HepG2 (cell line): ENCODE measurements around the gene ITGB5. TPM values are rescaled to one million over a fixed set of nuclear protein-coding genes. Genes with fewer than 3 reads are reported as not detected.
A peak's percentile ranks its signal among the peaks of the same experiment; 100 is the strongest.

Experiments used
- ATAC-seq: fragments of 200-7000 bp; cut with Tn5 transposase; 3 replicates; pipeline ENCODE4 v1.9.1; 2020; ENCODE audit warnings: mild to moderate bottlenecking, moderate library complexity
- BruUV-seq: library from RNA; stranded (reverse); fragments of 400-500 nt; replicated peaks from 2 replicates; lab custom pipeline; 2021; lab: Mats Ljungman, UMichigan
- CTCF ChIA-PET: fragments of 300-600 bp; formaldehyde crosslinking; extraction: SDS; loops from one replicate; lab custom pipeline; 2021; ENCODE audit warnings: low total read pairs, inconsistent platforms, low intra/inter-chr PET ratio; lab: Yijun Ruan, JAX
- POLR2A ChIA-PET: fragments of 350-600 bp; sonication (Branson Sonifier 250); formaldehyde crosslinking; loops from one replicate; lab custom pipeline; 2020; ENCODE audit warnings: antibody characterized with exemption, inconsistent platforms; lab: Yijun Ruan, JAX
- DNase-seq: peaks from one replicate; pipeline ENCODE4 v3.0.0-alpha.2; 2015; ENCODE audit warnings: low spot score
- FAIRE-seq: peaks from 3 replicates; lab custom pipeline; 2011; peaks lifted over from hg19 to GRCh38; lab: Jason Lieb, UNC
- H2AFZ ChIP-seq: one replicate; pipeline ENCODE4 v1.6.1; 2011; ENCODE audit warnings: low read length, inconsistent platforms
- H3K27ac ChIP-seq: fragments of 300-600 bp; 3 replicates; pipeline ENCODE4 v1.8.0; 2011; ENCODE audit warnings: mixed run types, mild to moderate bottlenecking, mixed read lengths, low read length, inconsistent platforms; ENCODE audit not compliant: insufficient read depth; ENCODE audit errors: extremely low read length
- H3K27me3 ChIP-seq, 2 experiments: fragments of 200-600 bp in 1 of 2; 2 replicates in 1 of 2; 3 replicates in 1 of 2; pipeline versions ENCODE4 v1.6.0 to v1.8.0; 2011; ENCODE audit warnings: low read length in 2 of 2, mild to moderate bottlenecking in 2 of 2, moderate library complexity in 2 of 2, inconsistent platforms in 1 of 2; ENCODE audit not compliant: insufficient read depth in 2 of 2, control insufficient read depth in 1 of 2
- H3K36me3 ChIP-seq, 2 experiments: fragments of 200-600 bp in 1 of 2; replicated peaks in 1 of 2; 2 replicates in 1 of 2; 3 replicates in 1 of 2; pipeline versions ENCODE4 v1.5.1 to v1.8.0; 2011; ENCODE audit warnings: low read length in 2 of 2, inconsistent platforms in 1 of 2; ENCODE audit not compliant: insufficient read depth in 2 of 2, control insufficient read depth in 1 of 2
- H3K4me1 ChIP-seq: 2 replicates; pipeline ENCODE4 v1.5.1; 2012; ENCODE audit warnings: low read length, inconsistent platforms; ENCODE audit not compliant: insufficient read depth
- H3K4me2 ChIP-seq: 2 replicates; pipeline ENCODE4 v1.6.0; 2011; ENCODE audit warnings: low read depth, low read length, inconsistent platforms
- H3K4me3 ChIP-seq, 3 experiments: fragments of 200-600 bp in 1 of 3; sonication (generic), shearing (Covaris generic) in 1 of 3; replicated peaks in 1 of 3; 2 replicates each; pipeline ENCODE4 v1.5.1; 2011 to 2016; ENCODE audit warnings: low read length in 3 of 3, inconsistent platforms in 2 of 3, low read depth in 2 of 3, mild to moderate bottlenecking in 2 of 3, control low read depth in 1 of 3, mixed read lengths in 1 of 3; ENCODE audit not compliant: insufficient read depth in 1 of 3
- H3K79me2 ChIP-seq: one replicate; pipeline ENCODE4 v1.6.1; 2011; ENCODE audit warnings: low read length, inconsistent platforms; ENCODE audit not compliant: insufficient read depth
- H3K9ac ChIP-seq: 2 replicates; pipeline ENCODE4 v1.6.0; 2011; ENCODE audit warnings: mild to moderate bottlenecking, low read depth, low read length, inconsistent platforms; ENCODE audit not compliant: insufficient read depth
- H3K9me3 ChIP-seq: 2 replicates; pipeline ENCODE4 v1.5.1; 2012; ENCODE audit warnings: mild to moderate bottlenecking, low read length
- H4K20me1 ChIP-seq: 2 replicates; pipeline ENCODE4 v1.6.0; 2011; ENCODE audit warnings: inconsistent platforms, mild to moderate bottlenecking, low read length, moderate library complexity; ENCODE audit not compliant: insufficient read depth
- AGO2 ChIP-seq: fragments of 200-400 bp; formaldehyde crosslinking; optimal IDR thresholded peaks from 2 replicates; pipeline ENCODE3; 2017; ENCODE audit warnings: mild to moderate bottlenecking, low read depth, low read length, moderate library complexity
- CBX1 ChIP-seq: IDR thresholded peaks from one replicate; pipeline ENCODE4 v1.6.1; 2016; ENCODE audit warnings: antibody characterized with exemption, low read depth
- GATAD1 ChIP-seq: IDR thresholded peaks from 2 replicates; pipeline ENCODE4 v1.6.1; 2016; ENCODE audit warnings: missing genetic modification reagents, missing compliant biosample characterization
- IKZF1 ChIP-seq: fragments of 450-650 bp; IDR thresholded peaks from 2 replicates; pipeline ENCODE4 v1.7.1; 2016
- NCOR1 ChIP-seq: fragments of 200-600 bp; sonication (generic); IDR thresholded peaks from 2 replicates; pipeline ENCODE4 v1.7.0; 2017; ENCODE audit warnings: antibody characterized with exemption, low read length, borderline replicate concordance
- SPEN ChIP-seq: sonication (generic); formaldehyde crosslinking; IDR thresholded peaks from 2 replicates; pipeline ENCODE4 v1.5.1; 2020; ENCODE audit warnings: low read depth, mild to moderate bottlenecking, missing genetic modification reagents
- TCF7 ChIP-seq: sonication (generic); IDR thresholded peaks from 2 replicates; pipeline ENCODE4 v1.6.1; 2016; ENCODE audit warnings: antibody characterized with exemption, low read depth
- ZFP1 ChIP-seq: IDR thresholded peaks from 2 replicates; pipeline ENCODE4 v1.6.1; 2016
- ZFP41 ChIP-seq: sonication (generic); formaldehyde crosslinking; IDR thresholded peaks from 2 replicates; pipeline ENCODE4 v1.4.0; 2020; ENCODE audit warnings: mild to moderate bottlenecking, missing genetic modification reagents, borderline replicate concordance
- ZNF747 ChIP-seq: sonication (generic); formaldehyde crosslinking; IDR thresholded peaks from 2 replicates; pipeline ENCODE4 v1.8.1; 2023; ENCODE audit warnings: missing genetic modification reagents, mild to moderate bottlenecking, borderline replicate concordance
- ZNF780A ChIP-seq: sonication (generic); formaldehyde crosslinking; IDR thresholded peaks from 2 replicates; pipeline ENCODE4 v1.8.0; 2022; ENCODE audit warnings: mild to moderate bottlenecking, missing genetic modification reagents, moderate library complexity
- WGBS: methylation state at CpG from one replicate; pipeline ENCODE4 v1.1.6; 2017; ENCODE audit warnings: low lambda C conversion rate; 5-methylcytosine and 5-hydroxymethylcytosine counted together
- in situ Hi-C: cut with HindIII; loops from 2 replicates; pipeline ENCODE4 v1.10.0; 2017; ENCODE audit warnings: low pct_unique_long_range_greater_than_20kb; ENCODE audit not compliant: extremely low pct_ligation_motif_present
- intact Hi-C: fragments of 100-400 bp; cut with micrococcal nuclease; formaldehyde crosslinking; loops from one replicate; pipeline ENCODE4 v1.10.0; 2022; ENCODE audit not compliant: unreplicated experiment
- polyA plus RNA-seq, 8 experiments: library from polyadenylated mRNA; depleted of rRNA in 3 of 8; stranded (reverse) in 7 of 8; unstranded in 1 of 8; fragments of >200 nt; fragmentation: Illumina TruSeq in 4 of 8; extraction: Trizol in 4 of 8; gene quantifications; 2 replicates each; pipeline versions ENCODE4 v1.2.1 to v1.2.3, GENCODE V29; 2011 to 2016; ENCODE audit warnings: low read depth in 4 of 8, missing spikeins in 1 of 8, mixed read lengths in 1 of 8; ENCODE audit not compliant: insufficient read depth in 1 of 8
- total RNA-seq, 5 experiments: library from RNA; depleted of rRNA; stranded (reverse); fragments of >200 nt; fragmentation: Illumina TruSeq; extraction: Trizol; gene quantifications; 2 replicates each; pipeline ENCODE4 v1.2.3, GENCODE V29; 2016; ENCODE audit warnings: low read depth in 1 of 5
- TF ChIP-seq, protein P1 (sequence below): fragments of 450-650 bp; IDR thresholded peaks from 2 replicates; pipeline ENCODE4 v1.6.1; 2016
- TF ChIP-seq, protein P2 (sequence below): sonication (generic); formaldehyde crosslinking; IDR thresholded peaks from 2 replicates; pipeline ENCODE4 v1.4.0; 2020; ENCODE audit warnings: missing genetic modification reagents
- TF ChIP-seq, protein P3 (sequence below): sonication (generic); formaldehyde crosslinking; IDR thresholded peaks from 2 replicates; pipeline ENCODE4 v1.8.1; 2023; ENCODE audit warnings: mild to moderate bottlenecking, missing genetic modification reagents

ITGB5 gene
- total and polyA plus RNA-seq, 2 of the 13 experiments (the other 11 are each of a cell fraction or from before 2014, with no cell fraction given), result 74.1 to 343 TPM

DNA sequence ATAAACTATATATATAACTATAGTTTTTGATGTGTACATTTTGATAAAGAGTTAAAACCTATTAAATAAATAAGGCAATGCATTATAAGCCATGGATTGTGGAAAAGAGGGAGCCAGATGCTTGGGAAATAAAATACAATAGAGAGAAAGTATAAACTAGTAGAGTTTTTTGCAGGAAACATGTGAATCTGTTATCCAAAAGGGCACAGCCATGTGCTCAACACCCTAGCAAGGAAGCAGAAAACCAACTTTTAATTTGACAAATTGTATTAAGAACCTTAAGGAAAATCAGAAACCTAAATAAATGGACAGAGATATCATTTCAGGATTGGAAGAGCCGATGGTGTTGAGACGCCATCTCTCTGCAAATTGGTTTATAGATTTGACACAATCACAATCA lies 63.5 kb downstream of the ITGB5 start:
- WGBS, result 100% methylated on average over 2 of the region's 2 CpGs
- intact Hi-C loops, result no loop called here
- Histone ChIP-seq H3K4me1 (peaks cover 36% of the 10 kb centered on the region), H3K4me3 (no peak overlapping the region), H3K9me3 (no peaks in the 10 kb centered on the region), H3K79me2 (no peaks in the 10 kb centered on the region), H3K27me3 (no peaks in the 10 kb centered on the region), H3K4me2 (no peak overlapping the region), H3K9ac (no peak overlapping the region)
- FAIRE-seq (no peak), DNase-seq (no peak), ATAC-seq (no peak)
- CTCF ChIA-PET, result no interaction called here
- no peak for TF ChIP-seq CBX1
- TF ChIP-seq, protein P1, sequence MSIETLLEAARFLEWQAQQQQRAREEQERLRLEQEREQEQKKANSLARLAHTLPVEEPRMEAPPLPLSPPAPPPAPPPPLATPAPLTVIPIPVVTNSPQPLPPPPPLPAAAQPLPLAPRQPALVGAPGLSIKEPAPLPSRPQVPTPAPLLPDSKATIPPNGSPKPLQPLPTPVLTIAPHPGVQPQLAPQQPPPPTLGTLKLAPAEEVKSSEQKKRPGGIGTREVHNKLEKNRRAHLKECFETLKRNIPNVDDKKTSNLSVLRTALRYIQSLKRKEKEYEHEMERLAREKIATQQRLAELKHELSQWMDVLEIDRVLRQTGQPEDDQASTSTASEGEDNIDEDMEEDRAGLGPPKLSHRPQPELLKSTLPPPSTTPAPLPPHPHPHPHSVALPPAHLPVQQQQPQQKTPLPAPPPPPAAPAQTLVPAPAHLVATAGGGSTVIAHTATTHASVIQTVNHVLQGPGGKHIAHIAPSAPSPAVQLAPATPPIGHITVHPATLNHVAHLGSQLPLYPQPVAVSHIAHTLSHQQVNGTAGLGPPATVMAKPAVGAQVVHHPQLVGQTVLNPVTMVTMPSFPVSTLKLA, result peak; percentile 92
- TF ChIP-seq, all 625 proteins: peak for 1
- in situ Hi-C loops, result no loop called here
- no TSS peak for BruUV-seq
- Histone ChIP-seq H4K20me1 (no peaks in the 10 kb centered on the region), H2AFZ (no peak overlapping the region), H3K36me3 (peaks cover 26 to 66% of the 10 kb centered on the region in 2 experiments), H3K27ac (no peak overlapping the region)
- POLR2A ChIA-PET, result no interaction called here

DNA sequence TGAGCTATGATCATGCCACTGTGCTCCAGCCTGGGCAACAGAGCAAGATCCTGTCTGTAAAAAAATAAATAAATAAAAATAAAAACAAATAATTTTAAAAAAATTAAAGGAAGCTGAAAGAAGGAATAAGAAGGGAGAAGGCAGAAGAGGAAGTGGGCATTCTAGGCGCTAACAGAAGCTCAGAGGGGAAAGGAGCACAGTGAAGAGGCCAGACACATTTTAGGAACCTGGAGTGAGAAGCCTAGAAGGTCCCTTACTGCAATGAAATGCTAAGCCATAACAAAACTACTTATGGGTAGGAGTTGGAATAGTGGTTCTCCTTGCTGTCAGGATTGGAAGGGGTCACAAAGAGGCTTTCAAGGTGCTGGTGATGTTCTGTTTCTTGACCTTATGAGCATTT lies 64.0 kb downstream of the ITGB5 start:
- peaks cover 25 to 70% of the 10 kb centered on the region in 2 experiments for H3K36me3 ChIP-seq
- no peak for FAIRE-seq
- POLR2A ChIA-PET, result no interaction called here
- no peak overlapping the region for H3K27ac ChIP-seq
- H3K79me2 ChIP-seq, result no peaks in the 10 kb centered on the region
- 97% methylated on average over 1 of the region's 1 CpG for WGBS
- no peak overlapping the region for H3K9ac ChIP-seq
- H3K9me3 ChIP-seq, result no peaks in the 10 kb centered on the region
- no TSS peak for BruUV-seq
- no peak for DNase-seq
- H4K20me1 ChIP-seq, result no peaks in the 10 kb centered on the region
- peaks cover 36% of the 10 kb centered on the region for H3K4me1 ChIP-seq
- in situ Hi-C loops (no loop called here), intact Hi-C loops (no loop called here)
- no peak for ATAC-seq
- no peak overlapping the region for H2AFZ ChIP-seq
- no peaks in the 10 kb centered on the region for H3K27me3 ChIP-seq
- CTCF ChIA-PET, result no interaction called here
- H3K4me2 ChIP-seq, result no peak overlapping the region
- no peak overlapping the region for H3K4me3 ChIP-seq
- TF ChIP-seq IKZF1 (no peak), ZNF747 (CRISPR knock-in tag) (no peak), NCOR1 (no peak), ZFP1 (no peak), SPEN (no peak), GATAD1 (CRISPR knock-in tag) (no peak), TCF7 (no peak), ZFP41 (CRISPR knock-in tag) (no peak), AGO2 (no peak), ZNF780A (CRISPR knock-in tag) (no peak)
- TF ChIP-seq, protein P2, sequence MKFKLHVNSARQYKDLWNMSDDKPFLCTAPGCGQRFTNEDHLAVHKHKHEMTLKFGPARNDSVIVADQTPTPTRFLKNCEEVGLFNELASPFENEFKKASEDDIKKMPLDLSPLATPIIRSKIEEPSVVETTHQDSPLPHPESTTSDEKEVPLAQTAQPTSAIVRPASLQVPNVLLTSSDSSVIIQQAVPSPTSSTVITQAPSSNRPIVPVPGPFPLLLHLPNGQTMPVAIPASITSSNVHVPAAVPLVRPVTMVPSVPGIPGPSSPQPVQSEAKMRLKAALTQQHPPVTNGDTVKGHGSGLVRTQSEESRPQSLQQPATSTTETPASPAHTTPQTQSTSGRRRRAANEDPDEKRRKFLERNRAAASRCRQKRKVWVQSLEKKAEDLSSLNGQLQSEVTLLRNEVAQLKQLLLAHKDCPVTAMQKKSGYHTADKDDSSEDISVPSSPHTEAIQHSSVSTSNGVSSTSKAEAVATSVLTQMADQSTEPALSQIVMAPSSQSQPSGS (CRISPR knock-in tag), result no peak
- TF ChIP-seq, protein P3, sequence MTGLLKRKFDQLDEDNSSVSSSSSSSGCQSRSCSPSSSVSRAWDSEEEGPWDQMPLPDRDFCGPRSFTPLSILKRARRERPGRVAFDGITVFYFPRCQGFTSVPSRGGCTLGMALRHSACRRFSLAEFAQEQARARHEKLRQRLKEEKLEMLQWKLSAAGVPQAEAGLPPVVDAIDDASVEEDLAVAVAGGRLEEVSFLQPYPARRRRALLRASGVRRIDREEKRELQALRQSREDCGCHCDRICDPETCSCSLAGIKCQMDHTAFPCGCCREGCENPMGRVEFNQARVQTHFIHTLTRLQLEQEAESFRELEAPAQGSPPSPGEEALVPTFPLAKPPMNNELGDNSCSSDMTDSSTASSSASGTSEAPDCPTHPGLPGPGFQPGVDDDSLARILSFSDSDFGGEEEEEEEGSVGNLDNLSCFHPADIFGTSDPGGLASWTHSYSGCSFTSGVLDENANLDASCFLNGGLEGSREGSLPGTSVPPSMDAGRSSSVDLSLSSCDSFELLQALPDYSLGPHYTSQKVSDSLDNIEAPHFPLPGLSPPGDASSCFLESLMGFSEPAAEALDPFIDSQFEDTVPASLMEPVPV (CRISPR knock-in tag), result no peak
